HG02571 (cell line): ENCODE data around the gene SPATA6.

Experiments used
- ATAC-seq: cut with Tn5 transposase; IDR thresholded peaks from one replicate; pipeline ENCODE4 v1.9.1; 2021; ENCODE audit warnings: mild to moderate bottlenecking, moderate library complexity; ENCODE audit not compliant: unreplicated experiment

The SPATA6 gene

DNA sequence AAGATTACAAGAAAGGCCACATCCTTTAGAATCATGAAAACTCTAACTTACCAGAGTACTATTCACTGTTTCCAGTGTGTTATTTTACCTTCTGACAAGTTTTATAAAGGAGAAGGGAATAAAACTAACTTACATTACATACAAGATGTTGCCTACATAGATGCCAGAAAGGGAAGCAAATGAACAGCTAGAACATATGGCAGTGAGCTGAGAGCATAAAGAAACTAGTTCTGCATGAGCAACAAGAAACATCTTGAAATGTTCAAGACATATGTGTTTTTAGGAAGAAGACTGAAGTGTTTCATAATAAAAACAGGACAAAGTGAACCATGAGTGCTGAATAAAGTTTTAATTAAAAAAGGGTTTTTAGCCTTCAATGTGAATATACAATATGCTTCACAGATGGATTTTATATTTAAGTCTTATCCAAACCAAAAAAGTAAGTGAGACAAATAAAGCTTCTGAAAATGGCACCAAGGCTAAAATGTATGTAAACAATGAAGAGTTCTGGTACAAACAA, 210.1 kb downstream of the SPATA6 start:
- ATAC-seq, result no peak

DNA sequence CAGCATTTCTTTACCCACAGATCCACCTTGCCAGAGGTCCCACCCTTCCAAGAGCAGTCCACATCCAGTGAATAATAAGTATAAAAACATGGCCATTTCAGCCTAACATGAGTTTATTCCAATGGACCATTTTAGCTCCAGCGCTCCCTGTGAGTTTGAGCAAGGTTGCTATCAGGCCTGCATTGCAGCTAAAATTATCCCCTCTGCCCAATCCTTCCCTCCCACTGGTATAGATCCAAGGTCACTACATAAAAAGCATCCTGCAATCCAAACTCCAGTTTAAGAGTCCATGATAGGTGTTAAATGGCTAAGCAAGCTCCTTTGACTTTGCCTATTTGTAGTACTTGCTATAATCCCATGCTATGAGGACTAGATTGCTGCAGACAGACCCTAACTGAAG, 213.9 kb downstream of the SPATA6 start:
- ATAC-seq, result no peak

DNA sequence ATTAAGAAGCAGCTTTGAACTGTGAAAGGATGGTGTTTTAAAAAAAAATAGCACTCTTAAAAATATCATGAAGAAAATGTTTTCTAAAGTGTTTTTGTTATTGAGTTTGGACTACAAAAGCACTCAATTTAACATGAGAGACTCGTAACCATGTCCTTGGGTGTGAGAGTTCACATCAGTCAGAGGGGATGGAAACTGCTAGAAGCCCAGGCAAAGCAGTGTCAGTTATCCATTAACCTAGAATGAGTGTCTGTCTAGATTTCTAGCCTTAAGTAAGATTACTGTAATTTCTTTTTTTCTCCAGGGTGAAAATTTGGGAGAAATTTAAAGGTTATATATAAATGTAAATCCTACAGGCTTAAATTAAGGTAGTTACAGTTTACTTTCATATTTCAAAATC, 217.8 kb downstream of the SPATA6 start:
- ATAC-seq, result no peak

DNA sequence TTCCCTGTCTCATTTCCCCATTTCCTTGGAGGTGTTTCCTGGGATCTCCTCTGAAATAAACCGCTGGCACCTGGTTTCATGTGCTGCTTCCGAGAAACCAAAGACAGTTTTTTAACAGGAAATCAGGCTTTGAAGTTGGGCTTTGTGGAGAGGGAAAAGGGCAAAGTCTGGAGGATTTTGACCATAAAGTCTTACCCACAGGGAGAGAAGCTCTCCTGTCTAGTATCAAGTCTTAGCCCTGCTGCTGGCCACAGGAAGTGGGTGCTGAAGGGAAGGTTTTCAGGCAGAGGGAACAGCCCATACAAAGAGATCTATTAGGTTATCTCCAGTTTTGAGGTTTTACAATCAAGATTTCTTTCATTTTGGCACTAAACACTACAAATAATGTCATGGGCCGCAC, 220.2 kb downstream of the SPATA6 start:
- ATAC-seq, result no peak

DNA sequence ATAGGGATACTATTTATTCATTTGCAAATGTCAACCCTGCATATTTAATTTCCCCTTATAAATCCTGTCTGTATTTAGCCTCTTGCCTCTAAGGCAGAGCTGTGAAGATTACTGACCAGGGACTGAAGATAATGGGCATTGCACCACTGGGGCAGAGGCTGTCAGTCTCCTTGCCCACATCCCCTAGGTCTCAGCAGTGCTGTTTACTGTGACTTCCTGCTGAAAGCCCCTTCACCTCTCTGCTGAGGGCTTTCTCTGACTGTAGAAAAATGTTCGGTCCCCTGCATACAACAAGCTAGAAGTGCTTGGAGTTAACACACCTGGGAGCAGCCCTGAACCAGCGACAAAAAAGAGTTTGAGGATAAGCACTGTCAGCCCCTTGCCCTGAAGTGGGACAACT, 220.7 kb downstream of the SPATA6 start:
- no peak for ATAC-seq

DNA sequence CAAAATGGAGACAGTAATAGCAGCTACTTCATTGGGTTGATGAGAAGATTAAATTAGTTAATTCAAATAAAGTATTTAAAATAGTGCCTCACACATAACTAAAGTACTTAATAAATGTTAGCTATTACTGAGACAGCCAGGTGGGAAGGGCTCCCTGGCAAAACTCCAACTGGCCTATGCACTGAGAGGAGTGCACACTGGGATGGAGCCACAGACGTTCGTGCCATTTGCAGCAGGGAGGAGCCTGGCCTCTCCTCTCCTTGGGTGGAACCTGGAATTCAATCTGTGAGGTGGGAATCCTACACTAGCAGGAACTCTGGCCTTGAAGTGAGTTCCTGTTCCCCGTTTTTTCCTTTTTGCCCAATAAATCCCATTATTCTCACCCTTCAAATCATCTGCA, 221.4 kb downstream of the SPATA6 start:
- ATAC-seq, result no peak

DNA sequence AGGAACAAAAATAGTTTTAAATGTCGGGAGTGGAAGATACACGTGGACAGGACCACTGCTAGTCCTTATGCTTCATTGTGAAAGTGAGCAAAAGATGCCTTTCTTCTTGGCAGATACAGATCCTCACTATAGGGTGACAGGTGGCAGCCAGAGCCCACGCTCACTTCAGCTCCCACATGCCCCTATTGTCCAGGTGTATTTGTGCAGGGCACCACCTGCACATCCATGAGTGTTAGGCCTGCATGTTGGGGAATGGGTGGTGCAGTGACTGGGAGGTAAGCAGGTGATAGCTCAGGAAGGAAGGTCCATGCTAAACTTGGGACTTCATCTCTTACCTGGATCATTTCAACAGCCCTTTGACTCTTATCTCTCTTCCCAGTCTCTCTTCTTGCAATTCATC, 222.1 kb downstream of the SPATA6 start:
- no peak for ATAC-seq

DNA sequence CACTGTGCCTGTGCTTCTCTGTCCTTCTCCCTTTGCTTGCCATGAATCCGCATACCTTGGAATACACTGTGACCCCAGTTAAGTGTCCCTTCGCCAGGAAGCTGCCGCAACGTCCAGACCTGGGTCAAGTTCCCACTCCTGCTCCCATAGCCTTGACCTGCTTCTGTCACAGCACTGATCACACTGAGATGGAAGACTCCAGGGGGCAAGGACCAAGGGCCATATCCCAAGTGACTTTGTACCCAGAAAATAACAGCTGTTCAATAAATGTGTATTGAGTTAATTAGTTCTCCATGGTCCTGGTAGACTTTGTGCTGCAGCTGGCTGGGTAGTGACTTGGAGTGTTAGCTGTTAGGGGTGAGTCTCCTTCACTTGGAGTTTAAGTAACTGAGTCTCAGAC, 223.6 kb downstream of the SPATA6 start:
- no peak for ATAC-seq

DNA sequence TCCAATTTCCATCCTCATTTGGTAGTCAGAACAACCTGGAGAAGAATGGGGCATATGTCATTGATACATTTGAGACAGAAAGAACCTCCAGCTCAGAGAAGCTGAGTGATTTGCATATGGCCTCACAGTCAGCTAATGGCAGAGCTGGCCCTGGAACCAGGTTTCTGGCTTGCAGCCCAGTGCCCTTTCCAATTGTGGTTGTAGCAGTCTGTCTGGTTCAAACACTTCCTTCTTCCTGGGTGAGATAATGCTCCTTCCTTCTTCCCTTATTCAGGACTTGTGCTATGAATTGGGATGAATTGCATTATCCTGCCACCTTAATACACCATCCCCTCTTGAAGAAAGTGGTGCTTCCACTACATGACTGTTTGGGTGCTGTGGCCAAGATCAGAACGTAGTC, 225.3 kb downstream of the SPATA6 start:
- ATAC-seq, result no peak
